Measurements from ENCODE around the gene PLEKHA7. TPM values are rescaled to one million over a fixed set of nuclear protein-coding genes. Genes with fewer than 3 reads are reported as not detected.

The PLEKHA7 gene
- polyA plus RNA-seq, 1 donor (not counting 4 experiments of a cell fraction or from before 2014, with no cell fraction given) = 1.4 TPM

DNA sequence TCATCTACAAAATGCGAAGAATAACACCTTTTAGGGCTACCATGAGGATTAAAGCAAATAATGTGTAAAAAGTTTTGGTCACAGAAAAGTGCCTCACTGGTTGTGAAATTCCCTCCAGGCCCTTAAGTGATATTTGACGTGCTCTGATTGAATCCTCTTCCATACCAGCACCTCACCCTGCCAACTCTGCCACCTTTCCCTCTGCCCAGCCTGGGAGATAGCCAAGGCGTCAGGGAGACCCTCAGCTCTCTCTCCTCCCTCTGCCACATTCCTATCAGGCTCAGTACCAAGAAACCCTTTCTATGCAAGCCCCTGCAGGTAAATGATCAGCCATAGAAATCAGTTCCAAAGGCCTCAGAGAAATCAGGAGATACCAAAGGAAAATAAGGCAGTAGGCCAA, 21.4 kb downstream of the PLEKHA7 start:
- no peak overlapping the region for H3K27ac ChIP-seq (ENCODE audit: control insufficient read depth, insufficient read depth, low read length)
- no peaks in the 10 kb centered on the region for H3K9me1 ChIP-seq (ENCODE audit: control insufficient read depth, extremely low read depth, insufficient read depth, low read length)
- FAIRE-seq = no peak
- H4K20me1 ChIP-seq (ENCODE audit: control insufficient read depth, extremely low read depth, insufficient read depth, low read length) = no peaks in the 10 kb centered on the region
- no peak overlapping the region for H3K4me3 ChIP-seq (ENCODE audit: control insufficient read depth in 2 of 3, extremely low read depth in 1 of 3, insufficient read depth in 2 of 3, low read depth in 1 of 3, low read length in 3 of 3)
- no peak overlapping the region for H2AFZ ChIP-seq (ENCODE audit: control insufficient read depth, low read length)
- H3K36me3 ChIP-seq (ENCODE audit: control insufficient read depth in 2 of 2, extremely low read depth in 1 of 2, insufficient read depth in 2 of 2, low read length in 2 of 2) = no peaks in the 10 kb centered on the region
- peaks cover 3% of the 10 kb centered on the region for H3K27me3 ChIP-seq (ENCODE audit: control insufficient read depth, extremely low read depth, insufficient read depth, low read length)
- dilution Hi-C loops (cut with MboI; ENCODE audit: extremely low pct_ligation_motif_present, low sequenced_read_pairs) = no loop called here
- no peaks in the 10 kb centered on the region for H3K4me1 ChIP-seq (ENCODE audit: control insufficient read depth, extremely low read depth, insufficient read depth, low read length)
- H3K79me2 ChIP-seq (ENCODE audit: control insufficient read depth, insufficient read depth, low read length) = no peaks in the 10 kb centered on the region
- TF ChIP-seq, protein P1, sequence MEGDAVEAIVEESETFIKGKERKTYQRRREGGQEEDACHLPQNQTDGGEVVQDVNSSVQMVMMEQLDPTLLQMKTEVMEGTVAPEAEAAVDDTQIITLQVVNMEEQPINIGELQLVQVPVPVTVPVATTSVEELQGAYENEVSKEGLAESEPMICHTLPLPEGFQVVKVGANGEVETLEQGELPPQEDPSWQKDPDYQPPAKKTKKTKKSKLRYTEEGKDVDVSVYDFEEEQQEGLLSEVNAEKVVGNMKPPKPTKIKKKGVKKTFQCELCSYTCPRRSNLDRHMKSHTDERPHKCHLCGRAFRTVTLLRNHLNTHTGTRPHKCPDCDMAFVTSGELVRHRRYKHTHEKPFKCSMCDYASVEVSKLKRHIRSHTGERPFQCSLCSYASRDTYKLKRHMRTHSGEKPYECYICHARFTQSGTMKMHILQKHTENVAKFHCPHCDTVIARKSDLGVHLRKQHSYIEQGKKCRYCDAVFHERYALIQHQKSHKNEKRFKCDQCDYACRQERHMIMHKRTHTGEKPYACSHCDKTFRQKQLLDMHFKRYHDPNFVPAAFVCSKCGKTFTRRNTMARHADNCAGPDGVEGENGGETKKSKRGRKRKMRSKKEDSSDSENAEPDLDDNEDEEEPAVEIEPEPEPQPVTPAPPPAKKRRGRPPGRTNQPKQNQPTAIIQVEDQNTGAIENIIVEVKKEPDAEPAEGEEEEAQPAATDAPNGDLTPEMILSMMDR (optimal IDR thresholded peaks at IDR 0.05 in 1 of 3, IDR thresholded peaks at IDR 0.05 in 1 of 3, conservative IDR thresholded peaks at IDR 0.05 in 1 of 3; ENCODE audit: extremely low read depth in 1 of 3, insufficient read depth in 2 of 3, low read length in 3 of 3) = no peak
- no peak for TF ChIP-seq EZH2 (IDR thresholded peaks at IDR 0.05; ENCODE audit: low read length)
- H3K9me3 ChIP-seq (ENCODE audit: control insufficient read depth, low read depth, low read length) = no peaks in the 10 kb centered on the region
- H3K4me2 ChIP-seq (ENCODE audit: control insufficient read depth, extremely low read depth, insufficient read depth, low read depth, low read length) = no peak overlapping the region
- no peak overlapping the region for H3K9ac ChIP-seq (ENCODE audit: control insufficient read depth, extremely low read depth, insufficient read depth, low read length)
- no peak for DNase-seq (ENCODE audit: low read depth, low spot score)

DNA sequence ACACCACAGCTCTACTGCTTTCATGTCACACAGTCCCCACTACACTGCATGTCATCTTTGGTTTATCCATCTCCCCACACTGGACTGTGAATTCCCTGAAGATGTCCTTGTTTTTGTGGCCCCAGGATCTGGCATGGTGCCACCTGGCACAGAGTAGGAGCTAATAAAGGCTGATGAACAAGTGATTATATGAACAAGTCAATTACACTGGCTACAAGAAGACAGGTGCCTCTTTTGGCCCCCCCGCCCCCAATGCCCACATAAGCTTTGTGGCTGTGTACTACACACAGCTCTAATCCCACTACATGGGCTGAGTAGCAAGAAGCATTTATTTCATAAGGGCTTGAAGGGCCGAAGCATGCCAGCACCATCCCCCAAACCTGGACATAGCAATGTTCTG, 24.7 kb downstream of the PLEKHA7 start:
- Histone ChIP-seq H3K27ac (ENCODE audit: control insufficient read depth, insufficient read depth, low read length) (no peak overlapping the region), H3K36me3 (ENCODE audit: control insufficient read depth in 2 of 2, extremely low read depth in 1 of 2, insufficient read depth in 2 of 2, low read length in 2 of 2) (no peaks in the 10 kb centered on the region), H2AFZ (ENCODE audit: control insufficient read depth, low read length) (no peak overlapping the region), H4K20me1 (ENCODE audit: control insufficient read depth, extremely low read depth, insufficient read depth, low read length) (no peaks in the 10 kb centered on the region), H3K4me1 (ENCODE audit: control insufficient read depth, extremely low read depth, insufficient read depth, low read length) (no peaks in the 10 kb centered on the region), H3K9me3 (ENCODE audit: control insufficient read depth, low read depth, low read length) (no peaks in the 10 kb centered on the region), H3K79me2 (ENCODE audit: control insufficient read depth, insufficient read depth, low read length) (no peaks in the 10 kb centered on the region), H3K27me3 (ENCODE audit: control insufficient read depth, extremely low read depth, insufficient read depth, low read length) (peaks cover 3% of the 10 kb centered on the region), H3K9me1 (ENCODE audit: control insufficient read depth, extremely low read depth, insufficient read depth, low read length) (no peaks in the 10 kb centered on the region), H3K4me3 (ENCODE audit: control insufficient read depth in 2 of 3, extremely low read depth in 1 of 3, insufficient read depth in 2 of 3, low read depth in 1 of 3, low read length in 3 of 3) (no peak overlapping the region), H3K4me2 (ENCODE audit: control insufficient read depth, extremely low read depth, insufficient read depth, low read depth, low read length) (no peak overlapping the region), H3K9ac (ENCODE audit: control insufficient read depth, extremely low read depth, insufficient read depth, low read length) (no peak overlapping the region)
- no peak for TF ChIP-seq EZH2 (IDR thresholded peaks at IDR 0.05; ENCODE audit: low read length)
- TF ChIP-seq, protein P1 (optimal IDR thresholded peaks at IDR 0.05 in 1 of 3, IDR thresholded peaks at IDR 0.05 in 1 of 3, conservative IDR thresholded peaks at IDR 0.05 in 1 of 3; ENCODE audit: extremely low read depth in 1 of 3, insufficient read depth in 2 of 3, low read length in 3 of 3) = no peak
- DNase-seq (ENCODE audit: low read depth, low spot score) = no peak
- dilution Hi-C loops (cut with MboI; ENCODE audit: extremely low pct_ligation_motif_present, low sequenced_read_pairs) = no loop called here
- FAIRE-seq = no peak

Measured in keratinocyte (primary cell).